NOMO-1 treated with DMSO at 0.1 percent for 48 hours (cell line): ENCODE data around the gene RAPGEF5.
"Not testable (repeated sequence)": the region's sequence is repeated elsewhere in the genome, so short reads cannot be mapped to it uniquely, and the experiment has no call there.

Experiments
- DNase-seq: peaks from one replicate; lab custom pipeline; 2025; ENCODE audit not compliant: unreplicated experiment; lab: John Stamatoyannopoulos, UW

Gene RAPGEF5

GRCh38 chr7:22094413-22095342, 262.3 kb downstream of the RAPGEF5 start:
- DNase-seq, result no peak

- DNase-seq, result no peak
Measured at GRCh38 chr7:22093936-22094335, 263.0 kb downstream of the RAPGEF5 start.

DNA sequence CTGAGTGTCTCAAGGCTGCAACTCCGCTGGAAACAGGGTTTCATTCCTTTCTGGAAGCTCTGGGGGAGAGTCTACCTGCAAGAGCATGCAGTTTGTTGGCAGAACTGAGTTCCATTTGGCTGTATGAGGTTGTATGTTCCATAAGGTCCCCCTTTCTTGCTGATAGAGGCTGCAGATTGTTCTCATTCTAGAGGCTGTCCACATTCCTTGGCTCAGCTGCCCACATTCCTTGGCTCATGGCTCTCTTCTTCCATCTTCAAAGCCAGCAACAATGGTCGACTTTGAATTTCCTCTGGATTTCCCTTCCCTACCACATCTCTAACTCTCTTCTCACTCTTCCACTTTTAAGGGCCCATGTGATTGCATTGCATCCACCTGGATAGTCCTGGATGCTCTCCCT, 264.0 kb downstream of the RAPGEF5 start:
- no peak for DNase-seq

DNA sequence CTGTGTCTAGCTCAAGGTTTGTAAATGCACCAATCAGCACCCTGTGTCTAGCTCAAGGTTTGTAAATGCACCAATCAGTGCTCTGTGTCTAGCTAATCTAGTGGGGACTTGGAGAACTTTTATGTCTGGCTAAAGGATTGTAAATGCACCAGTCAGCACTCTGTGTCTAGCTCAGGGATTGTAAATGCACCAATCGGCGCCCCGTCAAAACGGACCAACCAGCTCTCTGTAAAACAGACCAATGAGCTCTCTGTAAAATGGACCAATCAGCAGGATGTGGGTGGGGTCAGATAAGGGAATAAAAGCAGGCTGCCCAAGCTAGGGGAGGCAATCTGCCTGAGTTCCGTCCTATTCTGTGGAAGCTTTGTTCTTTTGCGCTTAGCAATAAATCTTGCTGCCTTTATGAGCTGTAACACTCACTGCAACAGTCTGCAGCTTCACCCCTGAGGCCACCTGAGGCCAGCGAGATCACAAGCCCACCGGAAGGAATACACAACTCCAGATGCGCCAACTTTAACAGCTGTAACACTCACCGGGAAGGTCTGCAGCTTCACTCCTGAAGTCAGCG, 265.9 kb downstream of the RAPGEF5 start:
- DNase-seq, result not testable (repeated sequence)

GRCh38 chr7:22090512-22090911, 266.4 kb downstream of the RAPGEF5 start:
- no peak for DNase-seq

DNA sequence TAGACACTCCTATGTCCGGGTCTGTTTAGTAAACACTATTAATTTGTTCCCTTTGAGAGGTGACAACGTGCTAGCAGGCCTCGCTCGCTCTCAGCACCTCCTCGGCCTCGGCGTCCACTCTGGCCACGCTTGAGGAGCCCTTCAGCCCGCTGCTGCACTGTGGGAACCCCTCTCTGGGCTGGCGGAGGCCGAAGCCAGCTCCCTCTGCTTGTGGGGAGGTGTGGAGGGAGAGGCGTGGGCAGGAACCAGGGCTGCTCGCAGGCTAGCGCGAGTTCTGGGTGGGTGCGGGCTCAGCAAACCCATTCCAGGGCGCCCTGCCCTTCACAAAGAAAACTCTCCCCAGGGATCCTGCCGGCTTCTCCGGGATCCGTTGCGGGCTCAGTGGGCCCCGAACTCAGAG, 266.8 kb downstream of the RAPGEF5 start:
- DNase-seq, result no peak

- DNase-seq, result no peak
Measured at GRCh38 chr7:22088827-22089226, 268.1 kb downstream of the RAPGEF5 start.

DNA sequence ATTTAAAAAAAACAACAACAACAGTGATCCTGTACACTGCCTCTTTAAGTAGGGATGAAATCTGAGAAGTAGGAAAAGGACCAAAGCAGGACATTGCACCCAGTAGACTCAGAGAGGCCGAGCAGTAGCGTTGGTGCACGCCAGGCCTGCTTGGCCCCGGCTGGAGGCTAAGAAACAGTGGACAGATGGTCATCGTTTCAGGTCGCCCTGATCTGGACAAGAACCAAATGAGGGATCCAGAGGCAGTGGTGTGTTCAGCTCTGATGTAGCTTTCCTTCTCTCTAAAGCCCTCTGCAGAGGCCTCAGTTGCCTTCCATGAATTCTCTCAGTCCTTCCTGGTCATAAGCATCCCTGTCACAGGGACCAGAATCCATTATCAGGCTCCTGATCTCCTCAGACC, 269.1 kb downstream of the RAPGEF5 start:
- DNase-seq, result no peak

DNA sequence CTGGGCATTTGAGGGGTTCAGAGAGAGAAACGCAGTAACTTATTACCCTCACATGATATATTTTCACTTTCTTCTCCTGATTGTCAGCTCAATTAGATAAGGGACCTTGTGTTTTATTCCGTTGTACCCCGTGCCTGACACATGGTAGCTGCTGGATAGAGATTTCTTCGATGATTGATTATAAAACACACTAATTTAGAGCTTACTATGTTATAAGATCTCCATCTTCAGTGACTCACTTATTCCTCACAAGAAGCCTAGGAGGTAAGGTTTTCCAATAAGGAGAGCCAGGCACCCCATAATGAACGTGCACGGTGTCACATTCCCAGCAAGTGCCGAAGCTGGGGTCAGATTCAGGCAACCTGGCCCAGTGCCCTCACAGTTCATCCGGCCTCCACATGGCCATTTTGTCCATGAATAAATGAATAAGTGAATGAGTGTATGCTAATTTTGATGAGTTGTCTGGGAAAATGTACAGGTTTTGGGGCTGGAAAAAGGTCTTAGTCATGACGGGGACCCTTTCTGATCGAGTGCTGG, 273.2 kb downstream of the RAPGEF5 start:
- DNase-seq, result no peak

DNA sequence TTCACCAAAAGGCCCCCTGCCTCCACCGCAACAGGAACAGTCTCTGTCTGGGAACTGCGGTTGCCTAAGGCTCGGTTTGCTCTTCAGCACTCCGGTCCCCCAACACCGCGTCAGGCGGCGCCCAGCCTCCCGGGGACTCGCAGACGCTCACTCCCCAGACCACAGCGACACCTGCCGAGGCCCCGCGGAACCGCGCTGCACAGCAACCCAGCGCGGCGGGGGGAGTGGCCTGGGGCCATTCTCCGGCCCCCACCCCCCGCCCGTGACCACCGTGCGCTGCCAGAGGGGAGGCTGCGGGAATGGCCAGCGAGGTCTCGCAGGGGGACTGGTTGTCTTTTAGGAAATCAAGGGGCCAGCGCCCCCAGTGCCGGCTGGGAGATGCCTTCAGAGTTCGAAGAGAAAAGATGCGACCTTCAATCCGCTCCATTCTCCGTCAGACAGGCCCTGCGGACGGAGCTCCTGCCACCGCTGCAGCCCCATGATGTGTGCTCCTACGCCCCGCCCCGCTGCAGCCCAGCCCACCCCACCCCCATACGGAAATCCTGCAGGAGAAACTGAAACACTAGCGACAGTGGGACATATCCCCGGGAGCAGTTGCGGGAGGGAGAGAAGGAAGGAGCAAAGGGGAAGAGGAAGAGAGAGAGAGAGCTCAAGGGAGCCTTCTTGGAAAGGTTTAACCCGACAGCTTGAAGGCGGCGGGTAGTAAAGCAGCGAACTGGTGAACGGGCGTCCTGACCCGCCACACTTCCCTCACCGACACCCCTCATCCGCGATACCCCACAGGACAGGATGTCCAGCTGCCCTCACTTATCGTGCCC, 273.9 kb downstream of the RAPGEF5 start:
- DNase-seq, result peak; percentile 76

- DNase-seq, result no peak
Measured at GRCh38 chr7:22082553-22082885, 274.4 kb downstream of the RAPGEF5 start.

GRCh38 chr7:22080219-22080618, 276.7 kb downstream of the RAPGEF5 start:
- not testable (repeated sequence) for DNase-seq

- not testable (repeated sequence) for DNase-seq
Measured at GRCh38 chr7:22078872-22079271, 278.1 kb downstream of the RAPGEF5 start.

- DNase-seq, result no peak
Measured at GRCh38 chr7:22075561-22075960, 281.4 kb downstream of the RAPGEF5 start.

DNA sequence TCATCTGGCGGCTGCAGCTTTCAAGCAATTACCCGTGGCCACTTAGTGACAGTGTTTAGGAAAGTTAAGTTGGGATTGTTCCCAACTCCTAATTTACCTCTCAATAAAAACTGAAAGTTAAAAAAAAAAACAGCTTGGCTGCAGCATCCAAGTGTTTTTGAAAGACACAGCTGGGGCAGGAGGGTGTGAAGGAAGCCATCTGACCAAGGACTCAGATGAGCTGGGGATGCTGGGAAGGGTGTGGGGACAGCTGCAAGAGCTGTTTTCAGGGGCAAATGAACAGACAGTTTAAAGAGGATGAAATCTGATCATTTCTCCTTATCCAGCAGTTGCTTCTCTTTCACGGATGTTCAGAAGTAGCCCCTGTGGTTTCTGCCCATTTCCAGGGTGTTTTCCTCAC, 282.1 kb downstream of the RAPGEF5 start:
- no peak for DNase-seq
